Epithelial cell of proximal tubule (primary cell): ENCODE results near the gene ARMS2. TPM values are rescaled to one million over a fixed set of nuclear protein-coding genes. Genes with fewer than 3 reads are reported as not detected.

Experiments used
- DNase-seq: peaks from one replicate; pipeline ENCODE4 v3.0.0-alpha.2; 2011; ENCODE audit warnings: low read depth
- H3K4me3 ChIP-seq: 2 replicates; pipeline ENCODE4 v1.5.1; 2011; ENCODE audit warnings: low read depth, mild to moderate bottlenecking, low read length
- total RNA-seq: library from RNA; depleted of rRNA; stranded (reverse); fragments of >200 nt; gene quantifications from 2 replicates; pipeline ENCODE4 v1.2.3, GENCODE V29; 2015
- TF ChIP-seq, protein P1 (sequence below): conservative IDR thresholded peaks from 2 replicates; pipeline ENCODE4 v1.5.1; 2012; ENCODE audit warnings: low read depth, mild to moderate bottlenecking, low read length

Gene ARMS2, protein sequence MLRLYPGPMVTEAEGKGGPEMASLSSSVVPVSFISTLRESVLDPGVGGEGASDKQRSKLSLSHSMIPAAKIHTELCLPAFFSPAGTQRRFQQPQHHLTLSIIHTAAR
- total RNA-seq: not detected in 2 replicates

DNA sequence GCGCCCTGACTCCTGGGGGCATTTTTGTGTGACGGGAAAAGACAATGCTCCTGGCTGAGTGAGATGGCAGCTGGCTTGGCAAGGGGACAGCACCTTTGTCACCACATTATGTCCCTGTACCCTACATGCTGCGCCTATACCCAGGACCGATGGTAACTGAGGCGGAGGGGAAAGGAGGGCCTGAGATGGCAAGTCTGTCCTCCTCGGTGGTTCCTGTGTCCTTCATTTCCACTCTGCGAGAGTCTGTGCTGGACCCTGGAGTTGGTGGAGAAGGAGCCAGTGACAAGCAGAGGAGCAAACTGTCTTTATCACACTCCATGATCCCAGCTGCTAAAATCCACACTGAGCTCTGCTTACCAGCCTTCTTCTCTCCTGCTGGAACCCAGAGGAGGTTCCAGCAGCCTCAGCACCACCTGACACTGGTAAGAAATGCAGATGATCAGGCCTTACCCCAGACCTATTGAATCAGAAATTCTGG lies at the start of gene ARMS2:
Gene ARMS2, plus strand, starts transcription at position 51 of the 478 bp plus-strand sequence. Its CDS starts 75 bp downstream, at position 126.
- TF ChIP-seq, protein P1, sequence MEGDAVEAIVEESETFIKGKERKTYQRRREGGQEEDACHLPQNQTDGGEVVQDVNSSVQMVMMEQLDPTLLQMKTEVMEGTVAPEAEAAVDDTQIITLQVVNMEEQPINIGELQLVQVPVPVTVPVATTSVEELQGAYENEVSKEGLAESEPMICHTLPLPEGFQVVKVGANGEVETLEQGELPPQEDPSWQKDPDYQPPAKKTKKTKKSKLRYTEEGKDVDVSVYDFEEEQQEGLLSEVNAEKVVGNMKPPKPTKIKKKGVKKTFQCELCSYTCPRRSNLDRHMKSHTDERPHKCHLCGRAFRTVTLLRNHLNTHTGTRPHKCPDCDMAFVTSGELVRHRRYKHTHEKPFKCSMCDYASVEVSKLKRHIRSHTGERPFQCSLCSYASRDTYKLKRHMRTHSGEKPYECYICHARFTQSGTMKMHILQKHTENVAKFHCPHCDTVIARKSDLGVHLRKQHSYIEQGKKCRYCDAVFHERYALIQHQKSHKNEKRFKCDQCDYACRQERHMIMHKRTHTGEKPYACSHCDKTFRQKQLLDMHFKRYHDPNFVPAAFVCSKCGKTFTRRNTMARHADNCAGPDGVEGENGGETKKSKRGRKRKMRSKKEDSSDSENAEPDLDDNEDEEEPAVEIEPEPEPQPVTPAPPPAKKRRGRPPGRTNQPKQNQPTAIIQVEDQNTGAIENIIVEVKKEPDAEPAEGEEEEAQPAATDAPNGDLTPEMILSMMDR: no peak
- DNase-seq: no peak
- no peak within 1 kb of the TSS for H3K4me3 ChIP-seq

DNA sequence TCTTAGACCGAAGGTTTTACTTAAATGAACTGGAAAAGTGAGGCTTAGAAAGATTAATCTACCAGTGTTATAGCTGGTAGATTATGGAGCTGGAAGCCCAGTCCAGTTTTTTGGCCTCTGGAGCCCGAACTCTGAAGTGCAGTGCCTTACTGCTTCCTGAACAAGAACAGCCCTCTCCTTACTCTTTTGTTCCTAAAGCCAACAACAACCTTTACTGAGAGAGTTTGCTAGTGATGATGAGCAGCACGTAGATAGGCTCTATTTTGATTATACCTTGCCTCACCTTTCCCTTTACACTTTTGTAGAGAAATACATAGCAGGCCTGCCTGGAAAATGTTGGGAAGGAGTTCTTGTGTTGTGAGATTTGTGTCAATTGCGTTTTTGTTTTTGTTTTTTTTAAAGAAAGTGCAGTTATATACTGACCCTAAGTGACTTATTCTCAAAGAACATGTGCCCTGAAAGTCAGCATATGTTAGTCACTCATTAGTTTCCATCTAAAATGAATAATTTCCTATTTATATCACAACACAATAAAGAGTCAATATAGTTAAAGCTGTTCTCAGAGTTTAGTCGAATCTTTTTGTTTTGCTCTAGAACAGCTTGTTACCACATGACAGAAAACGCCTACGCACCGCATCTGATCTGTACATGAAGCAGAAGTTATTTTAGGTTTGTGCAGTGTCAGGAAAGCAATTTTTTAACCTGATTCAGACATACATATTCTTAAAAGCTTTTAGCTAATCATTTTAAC lies 46.9 kb upstream of the ARMS2 start:
- no peak for DNase-seq
- TF ChIP-seq, protein P1: no peak
- H3K4me3 ChIP-seq: no peak overlapping the region

DNA sequence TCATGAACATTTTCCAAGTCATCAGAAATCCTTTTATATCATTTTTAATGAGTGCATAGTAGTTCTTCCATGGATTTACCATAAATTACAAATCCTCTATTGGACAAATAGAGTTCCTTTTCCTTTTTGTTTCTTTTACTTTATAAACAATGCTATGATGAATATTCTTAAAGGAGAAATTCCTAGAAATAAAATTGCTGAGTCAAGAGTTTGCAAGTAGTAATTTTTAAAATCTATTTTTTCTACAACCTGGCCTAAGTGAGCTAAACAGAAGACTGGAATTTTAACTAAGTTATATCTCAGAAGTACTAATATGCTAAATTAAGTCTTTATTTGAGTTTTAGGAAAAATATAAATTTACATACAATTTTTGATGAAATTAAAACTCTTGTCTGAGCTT lies 41.1 kb upstream of the ARMS2 start:
- no peak for DNase-seq
- TF ChIP-seq, protein P1: no peak
- H3K4me3 ChIP-seq: no peak overlapping the region

DNA sequence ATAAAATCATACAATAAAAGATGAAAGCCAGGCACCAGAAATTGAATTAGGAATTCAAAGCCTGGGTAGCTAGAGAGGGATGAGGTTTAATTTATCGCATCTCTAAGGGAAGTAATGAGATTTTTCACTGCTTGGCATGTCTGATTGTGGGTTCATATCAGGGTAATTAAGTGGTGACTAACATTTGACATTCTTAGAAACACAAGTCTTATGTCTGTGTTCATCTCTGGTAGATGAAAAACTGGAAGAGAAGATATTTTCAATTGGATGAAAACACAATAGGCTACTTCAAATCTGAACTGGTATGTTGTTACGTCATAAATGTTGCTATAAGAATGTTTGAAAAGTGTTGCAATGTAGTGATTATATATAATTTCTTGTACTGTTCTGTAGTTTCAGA lies 36.8 kb upstream of the ARMS2 start:
- TF ChIP-seq, protein P1: no peak
- no peak overlapping the region for H3K4me3 ChIP-seq
- DNase-seq: no peak

DNA sequence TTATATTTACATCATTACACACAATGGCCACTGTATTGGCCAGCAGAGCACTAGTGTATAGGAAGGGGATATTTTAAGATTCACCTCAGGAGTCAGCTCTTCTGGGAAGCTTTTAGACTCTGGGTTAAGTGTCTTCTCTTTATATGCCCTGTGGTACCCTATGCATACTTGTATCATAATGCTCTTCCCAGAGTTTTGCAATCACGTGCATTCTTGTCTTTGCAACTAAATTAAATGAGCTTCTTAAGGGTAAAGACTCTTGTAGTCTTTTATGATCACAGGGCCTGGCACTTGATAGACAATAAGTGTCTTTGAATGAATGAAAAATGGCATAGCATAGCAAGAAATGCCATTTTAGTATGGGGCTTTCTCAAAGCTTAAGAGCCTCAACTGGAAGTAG lies 35.4 kb upstream of the ARMS2 start:
- no peak for DNase-seq
- TF ChIP-seq, protein P1: no peak
- H3K4me3 ChIP-seq: no peak overlapping the region

DNA sequence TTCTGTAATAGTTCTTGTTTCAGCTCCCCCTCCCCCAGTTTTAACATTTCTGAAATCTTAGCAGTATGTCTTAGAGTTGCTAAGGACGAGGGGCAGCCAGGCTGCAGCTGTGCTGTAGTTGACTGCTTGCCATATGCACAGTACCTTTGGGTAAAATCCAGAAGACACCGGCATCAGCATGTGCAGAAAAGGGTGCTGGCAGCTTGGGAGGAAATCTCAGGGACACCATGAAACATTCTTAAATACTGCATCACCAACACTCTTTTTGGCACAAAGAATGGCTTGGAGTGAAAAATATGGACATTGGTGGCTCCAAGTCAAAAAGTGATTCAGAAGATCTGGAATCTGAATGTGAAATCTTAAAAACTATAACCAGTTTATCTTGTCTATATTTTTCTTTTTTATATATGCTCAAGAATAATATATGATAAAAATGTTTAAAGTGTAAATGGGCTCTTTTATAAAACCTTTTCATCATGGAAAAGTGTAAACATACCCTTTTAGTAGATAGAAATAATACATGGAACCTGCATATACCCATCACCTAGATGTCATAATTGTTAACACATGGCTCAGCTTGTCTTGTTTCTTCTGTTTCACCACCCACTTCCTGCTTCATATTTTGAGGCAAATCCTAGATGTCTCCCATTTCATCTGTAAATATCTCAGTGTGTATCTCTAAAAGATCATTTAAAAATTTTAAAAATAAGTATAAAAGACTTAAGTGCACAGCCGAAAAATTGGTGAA lies 34.4 kb upstream of the ARMS2 start:
- H3K4me3 ChIP-seq: no peak overlapping the region
- TF ChIP-seq, protein P1: no peak
- DNase-seq: no peak
